ENCODE data around the gene GAGE12F. TPM values are rescaled to one million over a fixed set of nuclear protein-coding genes. Genes with fewer than 3 reads are reported as not detected.
"Not testable (repeated sequence)": the region's sequence is repeated elsewhere in the genome, so short reads cannot be mapped to it uniquely, and the experiment has no call there.

The GAGE12F gene
- not detected for total RNA-seq

- intact Hi-C loops (cut with DNase I); H3K36me3 ChIP-seq; H3K27ac ChIP-seq; H3K4me1 ChIP-seq; H3K9me3 ChIP-seq; H3K27me3 ChIP-seq; H3K4me3 ChIP-seq (replicated peaks in 1 of 3); DNase-seq: not testable (repeated sequence)
- no CpG with 5 or more reads among the region's 16 CpGs for WGBS, 2 donors
Observed at GRCh38 chrX:49560542-49560941, at the start of gene GAGE12F. Gene GAGE12F (plus strand): TSS chrX:49560842. CDS start chrX:49561997, 1,155 bp downstream.

DNA sequence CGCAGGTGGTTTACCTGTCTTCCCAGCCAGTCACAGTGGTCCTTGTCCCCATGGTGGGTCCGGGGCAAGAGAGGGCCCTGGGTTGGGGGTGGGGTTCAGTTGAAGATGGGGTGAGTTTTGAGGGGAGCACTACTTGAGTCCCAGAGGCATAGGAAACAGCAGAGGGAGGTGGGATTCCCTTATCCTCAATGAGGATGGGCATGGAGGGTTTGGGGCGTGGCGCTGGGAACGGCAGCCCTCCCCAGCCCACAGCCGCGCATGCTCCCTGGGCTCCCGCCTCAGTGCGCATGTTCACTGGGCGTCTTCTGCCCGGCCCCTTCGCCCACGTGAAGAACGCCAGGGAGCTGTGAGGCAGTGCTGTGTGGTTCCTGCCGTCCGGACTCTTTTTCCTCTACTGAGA is 28.8 kb upstream of the GAGE12F start, which contains the start of gene GAGE12C:
GAGE12C (plus strand) TSS at position 301 of the 400 bp plus-strand sequence. CDS start 1,155 bp downstream, outside the sequence.
- DNase-seq; intact Hi-C loops (cut with DNase I); H3K27ac ChIP-seq; H3K9me3 ChIP-seq; H3K4me1 ChIP-seq; H3K27me3 ChIP-seq; H3K4me3 ChIP-seq (replicated peaks in 1 of 3); H3K36me3 ChIP-seq: not testable (repeated sequence)
- no CpG with 5 or more reads among the region's 16 CpGs for WGBS, 2 donors

GRCh38 chrX:49541433-49541832 is 19.2 kb upstream of the GAGE12F start, which contains the start of gene GAGE12D:
Gene GAGE12D (plus strand): TSS chrX:49541733. CDS start chrX:49542888, 1,155 bp downstream.
- H3K27ac ChIP-seq; H3K4me3 ChIP-seq (replicated peaks in 1 of 3); H3K4me1 ChIP-seq; H3K36me3 ChIP-seq; H3K9me3 ChIP-seq; H3K27me3 ChIP-seq; intact Hi-C loops (cut with DNase I); DNase-seq: not testable (repeated sequence)
- no CpG with 5 or more reads among the region's 16 CpGs for WGBS, 2 donors

DNA sequence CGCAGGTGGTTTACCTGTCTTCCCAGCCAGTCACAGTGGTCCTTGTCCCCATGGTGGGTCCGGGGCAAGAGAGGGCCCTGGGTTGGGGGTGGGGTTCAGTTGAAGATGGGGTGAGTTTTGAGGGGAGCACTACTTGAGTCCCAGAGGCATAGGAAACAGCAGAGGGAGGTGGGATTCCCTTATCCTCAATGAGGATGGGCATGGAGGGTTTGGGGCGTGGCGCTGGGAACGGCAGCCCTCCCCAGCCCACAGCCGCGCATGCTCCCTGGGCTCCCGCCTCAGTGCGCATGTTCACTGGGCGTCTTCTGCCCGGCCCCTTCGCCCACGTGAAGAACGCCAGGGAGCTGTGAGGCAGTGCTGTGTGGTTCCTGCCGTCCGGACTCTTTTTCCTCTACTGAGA is 9.7 kb upstream of the GAGE12F start, which contains the start of gene GAGE12E:
GAGE12E (plus strand) TSS at position 301 of the 400 bp plus-strand sequence. CDS start 1,155 bp downstream, outside the sequence.
- H3K9me3 ChIP-seq; H3K27ac ChIP-seq; H3K4me3 ChIP-seq (replicated peaks in 1 of 3); H3K4me1 ChIP-seq; intact Hi-C loops (cut with DNase I); H3K27me3 ChIP-seq; H3K36me3 ChIP-seq; DNase-seq: not testable (repeated sequence)
- no CpG with 5 or more reads among the region's 16 CpGs for WGBS, 2 donors

DNA sequence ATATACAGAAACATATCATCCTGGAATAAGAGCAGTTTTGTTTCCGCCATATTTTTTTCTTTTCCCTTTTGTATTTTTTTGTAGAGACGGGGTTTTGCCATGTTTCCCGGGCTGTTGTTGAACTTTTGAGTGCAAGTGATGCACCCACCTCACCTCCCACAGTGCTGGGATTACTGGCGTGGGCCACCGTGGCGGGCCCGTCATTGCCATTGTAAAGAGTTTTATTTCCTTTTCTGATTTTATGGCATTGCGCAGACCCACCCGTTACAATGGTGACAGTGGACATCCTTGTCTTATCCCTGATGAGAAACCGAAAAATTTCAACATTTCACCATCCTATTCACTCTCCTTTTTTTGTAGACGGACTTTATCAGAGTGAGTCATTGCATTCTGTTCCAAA is 8.1 kb downstream of the GAGE12F start:
- no CpG with 5 or more reads among the region's 11 CpGs for WGBS, 2 donors
- DNase-seq; H3K27ac ChIP-seq; H3K4me1 ChIP-seq; H3K36me3 ChIP-seq; H3K9me3 ChIP-seq; H3K27me3 ChIP-seq; H3K4me3 ChIP-seq (replicated peaks in 1 of 3); intact Hi-C loops (cut with DNase I): not testable (repeated sequence)

DNA sequence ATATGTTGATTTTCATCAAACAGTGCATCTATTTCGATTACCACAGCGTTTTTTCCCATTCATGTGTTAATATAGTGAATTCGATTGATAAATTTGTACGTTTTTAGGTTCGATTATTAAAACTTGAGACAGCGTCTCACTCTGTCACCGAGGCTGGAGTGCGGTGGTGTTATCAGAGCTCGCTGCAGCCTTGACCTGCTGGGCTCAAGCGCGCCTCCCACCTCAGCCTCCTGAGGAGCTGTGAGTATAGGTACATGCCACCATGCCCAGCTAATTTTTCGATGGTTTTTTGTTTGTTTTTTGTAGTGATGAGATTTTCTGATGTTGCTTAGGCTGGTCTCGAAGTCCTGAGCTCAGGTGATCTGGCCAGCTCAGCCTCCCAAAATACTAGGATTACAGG is 8.5 kb downstream of the GAGE12F start:
- H3K27me3 ChIP-seq; intact Hi-C loops (cut with DNase I); H3K9me3 ChIP-seq; H3K4me3 ChIP-seq (replicated peaks in 1 of 3); DNase-seq; H3K27ac ChIP-seq; H3K36me3 ChIP-seq; H3K4me1 ChIP-seq: not testable (repeated sequence)
- WGBS, 2 donors = 92% methylated on average over 7 of the region's 13 CpGs; no CpG with 5 or more reads in 1 of the 2 donors

- no CpG with 5 or more reads among the region's 16 CpGs for WGBS, 2 donors
- H3K4me1 ChIP-seq; H3K27ac ChIP-seq; H3K4me3 ChIP-seq (replicated peaks in 1 of 3); H3K36me3 ChIP-seq; DNase-seq; H3K27me3 ChIP-seq; H3K9me3 ChIP-seq; intact Hi-C loops (cut with DNase I): not testable (repeated sequence)
Observed at GRCh38 chrX:49570100-49570499, 9.5 kb downstream of the GAGE12F start, which contains the start of gene GAGE12G. Gene GAGE12G (plus strand): TSS chrX:49570400. CDS start chrX:49571555, 1,155 bp downstream.

DNA sequence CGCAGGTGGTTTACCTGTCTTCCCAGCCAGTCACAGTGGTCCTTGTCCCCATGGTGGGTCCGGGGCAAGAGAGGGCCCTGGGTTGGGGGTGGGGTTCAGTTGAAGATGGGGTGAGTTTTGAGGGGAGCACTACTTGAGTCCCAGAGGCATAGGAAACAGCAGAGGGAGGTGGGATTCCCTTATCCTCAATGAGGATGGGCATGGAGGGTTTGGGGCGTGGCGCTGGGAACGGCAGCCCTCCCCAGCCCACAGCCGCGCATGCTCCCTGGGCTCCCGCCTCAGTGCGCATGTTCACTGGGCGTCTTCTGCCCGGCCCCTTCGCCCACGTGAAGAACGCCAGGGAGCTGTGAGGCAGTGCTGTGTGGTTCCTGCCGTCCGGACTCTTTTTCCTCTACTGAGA is 19.0 kb downstream of the GAGE12F start, which contains the start of gene GAGE12H:
GAGE12H (plus strand) TSS at position 301 of the 400 bp plus-strand sequence. CDS start 1,155 bp downstream, outside the sequence.
- H3K36me3 ChIP-seq; intact Hi-C loops (cut with DNase I); DNase-seq; H3K27ac ChIP-seq; H3K4me3 ChIP-seq (replicated peaks in 1 of 3); H3K27me3 ChIP-seq; H3K9me3 ChIP-seq; H3K4me1 ChIP-seq: not testable (repeated sequence)
- no CpG with 5 or more reads among the region's 16 CpGs for WGBS, 2 donors

DNA sequence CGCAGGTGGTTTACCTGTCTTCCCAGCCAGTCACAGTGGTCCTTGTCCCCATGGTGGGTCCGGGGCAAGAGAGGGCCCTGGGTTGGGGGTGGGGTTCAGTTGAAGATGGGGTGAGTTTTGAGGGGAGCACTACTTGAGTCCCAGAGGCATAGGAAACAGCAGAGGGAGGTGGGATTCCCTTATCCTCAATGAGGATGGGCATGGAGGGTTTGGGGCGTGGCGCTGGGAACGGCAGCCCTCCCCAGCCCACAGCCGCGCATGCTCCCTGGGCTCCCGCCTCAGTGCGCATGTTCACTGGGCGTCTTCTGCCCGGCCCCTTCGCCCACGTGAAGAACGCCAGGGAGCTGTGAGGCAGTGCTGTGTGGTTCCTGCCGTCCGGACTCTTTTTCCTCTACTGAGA is 28.6 kb downstream of the GAGE12F start, which contains the start of gene GAGE2A:
GAGE2A (plus strand) TSS at position 301 of the 400 bp plus-strand sequence. CDS start 1,155 bp downstream, outside the sequence.
- H3K36me3 ChIP-seq; H3K4me3 ChIP-seq (replicated peaks in 1 of 3); H3K9me3 ChIP-seq; intact Hi-C loops (cut with DNase I); H3K4me1 ChIP-seq; H3K27ac ChIP-seq; H3K27me3 ChIP-seq; DNase-seq: not testable (repeated sequence)
- no CpG with 5 or more reads among the region's 16 CpGs for WGBS, 2 donors

DNA sequence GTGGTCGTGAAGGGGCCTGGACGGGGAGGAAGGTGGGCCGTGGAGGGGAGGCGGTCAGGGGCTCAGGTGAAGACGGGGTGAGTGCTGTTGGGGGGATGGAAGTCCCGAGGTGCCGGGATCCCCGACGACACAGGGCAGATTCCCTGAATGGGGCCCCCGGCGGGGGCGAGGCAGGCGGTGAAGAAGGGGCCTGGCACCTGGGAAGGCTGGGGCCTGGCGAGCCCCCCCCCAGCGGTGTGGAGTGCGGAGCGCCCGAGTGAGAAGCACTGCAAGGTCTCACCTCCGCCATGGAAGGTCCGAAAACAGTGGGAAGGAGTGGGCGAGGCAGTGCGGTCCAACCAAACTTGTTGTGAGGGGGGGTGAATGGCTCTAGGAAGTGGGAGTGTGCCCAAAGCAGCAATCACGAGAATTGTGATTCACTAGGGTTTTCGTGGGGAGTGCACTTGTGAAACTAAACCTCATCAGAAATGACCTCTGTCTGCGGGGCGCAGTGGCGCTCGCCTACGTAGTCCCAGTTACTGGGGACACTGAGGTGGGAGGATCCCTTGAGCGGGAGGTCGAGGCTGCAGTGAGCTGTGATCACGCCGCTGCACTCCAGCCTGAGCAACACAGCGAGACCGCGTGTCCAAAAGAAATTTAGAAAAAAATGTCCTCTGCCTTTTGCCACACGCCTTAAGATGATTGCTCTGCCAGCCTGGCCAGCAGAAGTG is 29.3 kb downstream of the GAGE12F start:
- WGBS, 2 donors = 94 to 96% methylated on average over 24 to 32 of the region's 37 CpGs
- DNase-seq = peak in 1 of 2 donors; percentile 2
- H3K27ac ChIP-seq; H3K36me3 ChIP-seq; H3K4me1 ChIP-seq; H3K4me3 ChIP-seq (replicated peaks in 1 of 3); H3K27me3 ChIP-seq; intact Hi-C loops (cut with DNase I); H3K9me3 ChIP-seq: not testable (repeated sequence)

DNA sequence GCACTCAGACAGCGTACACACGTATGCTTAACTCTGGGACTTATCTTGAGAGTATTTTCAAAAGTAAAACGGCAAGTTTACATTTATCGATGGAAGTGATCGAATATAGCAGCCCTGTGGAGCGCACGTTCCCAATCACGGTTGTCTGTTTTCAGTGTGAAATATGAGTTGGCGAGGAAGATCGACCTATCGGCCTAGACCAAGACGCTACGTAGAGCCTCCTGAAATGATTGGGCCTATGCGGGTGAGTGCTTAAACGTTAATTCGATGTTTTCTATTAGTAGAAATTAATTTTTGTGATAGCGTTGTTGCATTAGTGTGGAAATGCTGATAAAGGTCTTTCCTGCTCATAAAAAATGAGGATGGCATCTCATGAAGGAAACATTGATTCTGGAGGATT is 29.8 kb downstream of the GAGE12F start:
- H3K36me3 ChIP-seq; H3K4me1 ChIP-seq; intact Hi-C loops (cut with DNase I); H3K27me3 ChIP-seq; H3K9me3 ChIP-seq; H3K4me3 ChIP-seq (replicated peaks in 1 of 3); DNase-seq; H3K27ac ChIP-seq: not testable (repeated sequence)
- 89 to 93% methylated on average over 14 to 17 of the region's 17 CpGs for WGBS, 2 donors

DNA sequence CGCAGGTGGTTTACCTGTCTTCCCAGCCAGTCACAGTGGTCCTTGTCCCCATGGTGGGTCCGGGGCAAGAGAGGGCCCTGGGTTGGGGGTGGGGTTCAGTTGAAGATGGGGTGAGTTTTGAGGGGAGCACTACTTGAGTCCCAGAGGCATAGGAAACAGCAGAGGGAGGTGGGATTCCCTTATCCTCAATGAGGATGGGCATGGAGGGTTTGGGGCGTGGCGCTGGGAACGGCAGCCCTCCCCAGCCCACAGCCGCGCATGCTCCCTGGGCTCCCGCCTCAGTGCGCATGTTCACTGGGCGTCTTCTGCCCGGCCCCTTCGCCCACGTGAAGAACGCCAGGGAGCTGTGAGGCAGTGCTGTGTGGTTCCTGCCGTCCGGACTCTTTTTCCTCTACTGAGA is 38.1 kb downstream of the GAGE12F start, which contains the start of gene GAGE1:
GAGE1 (plus strand) TSS at position 301 of the 400 bp plus-strand sequence. CDS start 1,155 bp downstream, outside the sequence.
- no CpG with 5 or more reads among the region's 16 CpGs for WGBS, 2 donors
- H3K4me3 ChIP-seq (replicated peaks in 1 of 3); DNase-seq; H3K27me3 ChIP-seq; H3K36me3 ChIP-seq; H3K4me1 ChIP-seq; intact Hi-C loops (cut with DNase I); H3K27ac ChIP-seq; H3K9me3 ChIP-seq: not testable (repeated sequence)

Data from thyroid gland (tissue), 4 donors.